Transverse colon (tissue), 3 donors: Measurements from ENCODE around the gene TRMT2A.

Source experiments
- POLR2A ChIP-seq: fragments of 450-650 bp; IDR thresholded peaks from one replicate; pipeline ENCODE4 v1.6.1; 2016; ENCODE audit warnings: antibody characterized with exemption, mild to moderate bottlenecking, moderate library complexity
- POLR2AphosphoS5 ChIP-seq, 3 donors: sonication (generic); formaldehyde crosslinking; IDR thresholded peaks; one replicate each; pipeline ENCODE4 v1.6.1; 2016; ENCODE audit warnings: antibody characterized with exemption in 3 of 3

GRCh38 chr22:20095521-20095920 is 21.5 kb downstream of the TRMT2A start:
- TF ChIP-seq POLR2AphosphoS5 (IDR thresholded peaks at IDR 0.05): no peak
- TF ChIP-seq POLR2A: no peak
